ENCODE measurements around the gene LMTK2.

LMTK2 gene

DNA sequence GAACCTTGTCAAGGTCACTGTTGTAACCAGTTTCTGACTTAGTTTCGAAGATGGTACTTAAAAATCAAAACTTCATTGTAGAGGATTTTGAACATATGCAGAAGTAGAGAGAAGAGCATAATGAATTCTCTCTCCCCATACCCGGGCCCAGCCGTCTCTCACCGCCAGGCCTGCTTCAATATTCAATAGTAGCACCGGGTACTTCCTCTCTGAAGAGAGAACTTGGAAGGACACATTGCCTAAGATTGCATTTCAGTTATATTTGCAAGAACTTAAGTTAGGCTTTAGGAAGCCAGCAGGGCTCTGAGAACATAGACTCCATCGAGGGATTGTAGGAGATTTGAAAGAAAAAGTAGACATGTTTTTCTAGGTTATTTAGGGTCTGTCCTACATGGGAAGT lies 19.1 kb downstream of the LMTK2 start:
- H3K9me3 ChIP-seq (ENCODE audit: insufficient read depth, low read length): no peaks in the 10 kb centered on the region
- no peak overlapping the region for H3K4me2 ChIP-seq (ENCODE audit: low read depth, low read length, poor library complexity, severe bottlenecking)
- H3K9me2 ChIP-seq (replicated peaks; ENCODE audit: insufficient read depth, low read length): no peaks in the 10 kb centered on the region
- no peaks in the 10 kb centered on the region for H3F3A ChIP-seq (ENCODE audit: insufficient read depth)
- no peak overlapping the region for H2AFZ ChIP-seq (ENCODE audit: low read depth, low read length, severe bottlenecking)
- H3K4me3 ChIP-seq (ENCODE audit: insufficient read depth, low read length, poor library complexity, severe bottlenecking): no peak overlapping the region
- no peaks in the 10 kb centered on the region for H3K79me2 ChIP-seq (ENCODE audit: insufficient read depth, low read length)
- no peak overlapping the region for H3K9ac ChIP-seq (ENCODE audit: low read length)
- H3K27ac ChIP-seq (ENCODE audit: low read depth, low read length): no peak overlapping the region
- no peaks in the 10 kb centered on the region for H3K27me3 ChIP-seq (ENCODE audit: low read length)
- H3K36me3 ChIP-seq (ENCODE audit: low read length): no peaks in the 10 kb centered on the region
- H4K20me1 ChIP-seq (ENCODE audit: low read depth, low read length): peaks cover 59% of the 10 kb centered on the region
- TF ChIP-seq EZH2phosphoT487 (conservative IDR thresholded peaks at IDR 0.05; ENCODE audit: low read length) (no peak), CTCF (IDR thresholded peaks at IDR 0.05; ENCODE audit: insufficient read depth, low read length, poor library complexity, severe bottlenecking) (no peak)

DNA sequence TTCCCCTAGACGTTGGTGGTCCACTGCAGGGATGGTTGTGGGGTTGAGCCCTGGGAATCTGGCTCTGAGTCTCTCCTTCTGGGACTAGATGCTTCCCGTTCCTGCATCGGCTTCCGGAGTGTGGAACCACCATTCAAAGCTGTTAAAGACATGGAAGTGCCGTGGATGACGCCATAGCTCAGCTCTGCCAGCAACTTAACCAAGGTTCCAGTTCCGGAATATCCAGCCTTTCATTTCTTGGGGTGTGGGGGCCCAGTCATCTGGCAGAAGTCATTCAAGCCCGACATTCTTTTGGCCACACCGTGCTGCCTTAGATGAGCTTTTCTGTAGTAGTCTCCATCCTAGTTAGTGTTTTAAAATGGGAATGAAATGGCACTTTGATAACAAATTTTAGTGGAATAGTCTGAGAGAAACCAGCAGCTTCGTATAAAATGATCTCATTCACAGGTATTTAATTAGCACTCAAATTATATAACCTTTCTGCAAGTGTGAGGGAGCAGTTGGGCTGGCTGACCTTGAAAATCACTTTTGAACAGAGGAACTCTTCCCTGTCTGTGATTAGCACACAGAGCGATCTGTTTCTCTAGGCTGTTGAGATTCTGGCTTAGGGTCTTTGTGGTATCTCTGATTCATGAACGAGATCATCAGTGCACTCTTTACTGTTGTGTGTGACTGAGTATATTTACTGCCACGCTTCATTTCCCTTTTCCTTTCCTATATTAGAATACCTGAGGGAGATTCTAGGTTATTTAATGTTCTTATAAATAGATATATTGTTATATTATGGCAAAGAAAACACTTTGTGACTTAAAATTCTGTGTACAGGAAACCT lies 19.9 kb downstream of the LMTK2 start:
- TF ChIP-seq CTCF (IDR thresholded peaks at IDR 0.05; ENCODE audit: insufficient read depth, low read length, poor library complexity, severe bottlenecking) (no peak), EZH2phosphoT487 (conservative IDR thresholded peaks at IDR 0.05; ENCODE audit: low read length) (no peak)
- Histone ChIP-seq H3K9me2 (replicated peaks; ENCODE audit: insufficient read depth, low read length) (no peaks in the 10 kb centered on the region), H4K20me1 (ENCODE audit: low read depth, low read length) (peaks cover 67% of the 10 kb centered on the region), H3K4me3 (ENCODE audit: insufficient read depth, low read length, poor library complexity, severe bottlenecking) (no peak overlapping the region), H3K4me2 (ENCODE audit: low read depth, low read length, poor library complexity, severe bottlenecking) (no peak overlapping the region), H3K9ac (ENCODE audit: low read length) (no peak overlapping the region), H3K27me3 (ENCODE audit: low read length) (no peaks in the 10 kb centered on the region), H3F3A (ENCODE audit: insufficient read depth) (no peaks in the 10 kb centered on the region), H3K27ac (ENCODE audit: low read depth, low read length) (no peak overlapping the region), H3K9me3 (ENCODE audit: insufficient read depth, low read length) (no peaks in the 10 kb centered on the region), H2AFZ (ENCODE audit: low read depth, low read length, severe bottlenecking) (no peak overlapping the region), H3K79me2 (ENCODE audit: insufficient read depth, low read length) (no peaks in the 10 kb centered on the region), H3K36me3 (ENCODE audit: low read length) (no peaks in the 10 kb centered on the region)

GRCh38 chr7:98128346-98128745 lies 21.7 kb downstream of the LMTK2 start:
- Histone ChIP-seq H3K79me2 (ENCODE audit: insufficient read depth, low read length) (no peaks in the 10 kb centered on the region), H3F3A (ENCODE audit: insufficient read depth) (peaks cover 8% of the 10 kb centered on the region; the same call in 1 of the 2 replicates), H3K9me2 (replicated peaks; ENCODE audit: insufficient read depth, low read length) (no peaks in the 10 kb centered on the region), H3K36me3 (ENCODE audit: low read length) (no peaks in the 10 kb centered on the region), H3K4me2 (ENCODE audit: low read depth, low read length, poor library complexity, severe bottlenecking) (no peak overlapping the region), H3K9me3 (ENCODE audit: insufficient read depth, low read length) (no peaks in the 10 kb centered on the region), H3K27me3 (ENCODE audit: low read length) (no peaks in the 10 kb centered on the region), H4K20me1 (ENCODE audit: low read depth, low read length) (peaks cover 68% of the 10 kb centered on the region), H3K4me3 (ENCODE audit: insufficient read depth, low read length, poor library complexity, severe bottlenecking) (no peak overlapping the region), H2AFZ (ENCODE audit: low read depth, low read length, severe bottlenecking) (no peak overlapping the region), H3K9ac (ENCODE audit: low read length) (no peak overlapping the region), H3K27ac (ENCODE audit: low read depth, low read length) (no peak overlapping the region)
- TF ChIP-seq CTCF (IDR thresholded peaks at IDR 0.05; ENCODE audit: insufficient read depth, low read length, poor library complexity, severe bottlenecking): no peak
- no peak for TF ChIP-seq EZH2phosphoT487 (conservative IDR thresholded peaks at IDR 0.05; ENCODE audit: low read length)

Measured in SU-DHL-6 (cell line).